OCI-LY3 (cell line): ENCODE data around the gene SLC25A40.

ENCODE experiments used
- CTCF ChIP-seq: fragments of 200-600, 300-600 bp; sonication (generic); IDR thresholded peaks from 2 replicates; pipeline ENCODE4 v1.5.1; 2014; ENCODE audit warnings: antibody characterized with exemption, low read length, low read depth
- EZH2phosphoT487 ChIP-seq: fragments of 200-600 bp; shearing (Covaris generic); IDR thresholded peaks from 2 replicates; pipeline ENCODE4 v1.6.1; 2018; ENCODE audit warnings: antibody characterized with exemption, mixed run types, low read depth

DNA sequence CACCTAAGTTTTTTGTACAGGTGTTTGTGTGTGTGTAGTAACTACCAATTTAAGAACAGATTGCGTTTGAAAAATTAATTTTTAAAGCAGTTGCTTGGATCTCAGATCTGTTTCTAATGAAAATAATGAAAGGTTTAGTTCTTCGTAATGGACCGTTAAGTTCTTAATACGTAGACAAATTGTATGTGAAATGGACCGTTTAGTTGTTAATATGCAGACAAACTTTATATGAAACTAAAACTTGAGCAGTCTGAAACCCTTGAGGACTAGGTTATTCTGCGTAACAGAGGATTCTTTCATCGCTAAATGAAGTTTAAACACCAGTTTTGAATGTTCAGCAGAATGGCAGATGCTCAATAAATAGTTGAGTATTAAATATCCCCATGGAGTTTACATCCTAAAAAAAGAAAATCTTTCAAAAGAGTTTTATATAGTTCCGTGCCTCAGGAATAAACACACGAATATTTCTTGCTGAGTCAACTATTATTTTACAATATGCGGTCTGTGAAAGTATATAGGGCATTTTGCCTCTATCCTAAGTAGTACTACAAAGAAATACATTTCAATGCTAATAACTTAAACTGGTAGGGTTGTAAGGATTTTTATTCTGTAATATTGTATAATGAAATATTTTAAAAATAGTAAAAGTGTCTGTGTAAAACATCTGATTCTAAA lies 1.3 kb upstream of the SLC25A40 start:
- TF ChIP-seq CTCF, result no peak
- no peak for TF ChIP-seq EZH2phosphoT487
